Astrocyte (in vitro differentiated cells and primary cell): ENCODE results near the gene RECK. TPM values are rescaled to one million over a fixed set of nuclear protein-coding genes. Genes with fewer than 3 reads are reported as not detected.

Source experiments
- DNase-seq: peaks from one replicate; pipeline ENCODE4 v3.0.0-alpha.2; 2010; ENCODE audit warnings: low read depth
- FAIRE-seq: peaks from 2 replicates; lab custom pipeline; 2011; peaks lifted over from hg19 to GRCh38; lab: Jason Lieb, UNC
- H2AFZ ChIP-seq: 2 replicates; pipeline ENCODE4 v1.6.0; 2012; ENCODE audit warnings: low read depth, low read length, inconsistent platforms
- H3K27ac ChIP-seq: 2 replicates; pipeline ENCODE4 v1.5.1; 2011; ENCODE audit warnings: low read depth, low read length, inconsistent platforms
- H3K27me3 ChIP-seq: 2 replicates; pipeline ENCODE4 v1.6.0; 2011; ENCODE audit warnings: low read length, inconsistent platforms; ENCODE audit not compliant: insufficient read depth
- H3K36me3 ChIP-seq: 2 replicates; pipeline ENCODE4 v1.5.1; 2011; ENCODE audit warnings: low read length, inconsistent platforms; ENCODE audit not compliant: insufficient read depth
- H3K4me1 ChIP-seq: 2 replicates; pipeline ENCODE4 v1.5.1; 2011; ENCODE audit warnings: low read length, inconsistent platforms; ENCODE audit not compliant: insufficient read depth
- H3K4me2 ChIP-seq: 2 replicates; pipeline ENCODE4 v1.6.0; 2012; ENCODE audit warnings: low read length, inconsistent platforms
- H3K4me3 ChIP-seq: 2 replicates; pipeline ENCODE4 v1.5.1; 2011; ENCODE audit warnings: low read depth, mild to moderate bottlenecking, low read length, inconsistent platforms; ENCODE audit not compliant: insufficient read depth
- H3K79me2 ChIP-seq: 2 replicates; pipeline ENCODE4 v1.6.0; 2012; ENCODE audit warnings: mild to moderate bottlenecking, low read length, inconsistent platforms; ENCODE audit not compliant: insufficient read depth
- H3K9ac ChIP-seq: 2 replicates; pipeline ENCODE4 v1.6.0; 2012; ENCODE audit warnings: mild to moderate bottlenecking, low read length, inconsistent platforms
- H3K9me3 ChIP-seq: 2 replicates; pipeline ENCODE4 v1.5.1; 2012; ENCODE audit warnings: low read depth, mild to moderate bottlenecking, low read length, inconsistent platforms; ENCODE audit not compliant: insufficient read depth
- H4K20me1 ChIP-seq: 2 replicates; pipeline ENCODE4 v1.6.0; 2012; ENCODE audit warnings: low read length, inconsistent platforms; ENCODE audit not compliant: insufficient read depth
- H3K27ac Mint-ChIP-seq: one replicate; pipeline ENCODE4 v1.8.0; 2021; ENCODE audit warnings: mild to moderate bottlenecking, mixed read lengths; ENCODE audit not compliant: unreplicated experiment
- H3K27me3 Mint-ChIP-seq: one replicate; pipeline ENCODE4 v1.8.0; 2021; ENCODE audit warnings: low read depth, mixed read lengths; ENCODE audit not compliant: unreplicated experiment
- H3K36me3 Mint-ChIP-seq: one replicate; pipeline ENCODE4 v1.8.0; 2021; ENCODE audit warnings: low read depth, mixed read lengths; ENCODE audit not compliant: unreplicated experiment
- H3K4me1 Mint-ChIP-seq: one replicate; pipeline ENCODE4 v1.8.0; 2021; ENCODE audit warnings: low read depth, mixed read lengths; ENCODE audit not compliant: unreplicated experiment
- H3K4me3 Mint-ChIP-seq: one replicate; pipeline ENCODE4 v1.8.0; 2021; ENCODE audit warnings: mild to moderate bottlenecking, moderate library complexity, mixed read lengths; ENCODE audit not compliant: unreplicated experiment
- H3K9me3 Mint-ChIP-seq: one replicate; pipeline ENCODE4 v1.8.0; 2021; ENCODE audit warnings: mild to moderate bottlenecking, mixed read lengths; ENCODE audit not compliant: unreplicated experiment
- EZH2 ChIP-seq: IDR thresholded peaks from 2 replicates; pipeline ENCODE4 v1.6.1; 2012; ENCODE audit warnings: mild to moderate bottlenecking, low read length, inconsistent platforms; ENCODE audit not compliant: insufficient read depth
- total RNA-seq: library from RNA; stranded (reverse); gene quantifications from 2 replicates; pipeline ENCODE4 v1.2.1, GENCODE V29; 2021
- TF ChIP-seq, protein P1 (sequence below): IDR thresholded peaks from 2 replicates; pipeline ENCODE4 v1.5.1; 2011; ENCODE audit warnings: low read depth, mild to moderate bottlenecking, inconsistent platforms, low read length, moderate library complexity; ENCODE audit not compliant: insufficient read depth

Gene RECK
- total RNA-seq, 1 donor from 2014 or later, result 21.6 TPM

DNA sequence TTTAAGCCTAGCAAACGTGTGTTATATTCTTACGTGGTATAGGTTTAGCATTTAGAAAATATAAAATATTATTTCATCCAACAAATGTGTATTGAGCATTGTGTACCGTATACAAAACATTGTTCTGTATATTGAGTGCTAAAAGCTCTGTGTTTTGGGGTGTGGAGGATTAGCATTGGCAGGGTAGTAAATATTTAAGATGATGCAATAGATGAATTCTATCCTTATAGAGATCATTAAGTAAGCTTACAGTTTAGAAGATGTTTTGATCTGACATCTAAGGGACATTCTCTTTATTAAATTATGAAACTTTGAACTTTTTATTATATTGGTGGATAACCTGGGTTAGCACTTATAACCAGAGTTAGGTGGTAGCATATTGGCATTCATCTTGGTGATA, 51.3 kb downstream of the RECK start:
- no peak overlapping the region for H3K4me2 ChIP-seq
- no peaks in the 10 kb centered on the region for H3K27me3 Mint-ChIP-seq
- peaks cover 11% of the 10 kb centered on the region for H3K4me1 ChIP-seq
- no peak overlapping the region for H3K4me3 ChIP-seq
- H3K27ac Mint-ChIP-seq, result no peak overlapping the region
- H3K27ac ChIP-seq, result no peak overlapping the region
- H3K4me3 Mint-ChIP-seq, result no peak overlapping the region
- H3K9ac ChIP-seq, result no peak overlapping the region
- H3K4me1 Mint-ChIP-seq, result peaks cover 26% of the 10 kb centered on the region
- H3K9me3 Mint-ChIP-seq, result peaks cover 10% of the 10 kb centered on the region
- H4K20me1 ChIP-seq, result no peaks in the 10 kb centered on the region
- peaks cover 20% of the 10 kb centered on the region for H3K36me3 Mint-ChIP-seq
- no peak for FAIRE-seq
- DNase-seq, result no peak
- H3K9me3 ChIP-seq, result no peaks in the 10 kb centered on the region
- H3K27me3 ChIP-seq, result no peaks in the 10 kb centered on the region
- no peaks in the 10 kb centered on the region for H3K36me3 ChIP-seq
- TF ChIP-seq, protein P1, sequence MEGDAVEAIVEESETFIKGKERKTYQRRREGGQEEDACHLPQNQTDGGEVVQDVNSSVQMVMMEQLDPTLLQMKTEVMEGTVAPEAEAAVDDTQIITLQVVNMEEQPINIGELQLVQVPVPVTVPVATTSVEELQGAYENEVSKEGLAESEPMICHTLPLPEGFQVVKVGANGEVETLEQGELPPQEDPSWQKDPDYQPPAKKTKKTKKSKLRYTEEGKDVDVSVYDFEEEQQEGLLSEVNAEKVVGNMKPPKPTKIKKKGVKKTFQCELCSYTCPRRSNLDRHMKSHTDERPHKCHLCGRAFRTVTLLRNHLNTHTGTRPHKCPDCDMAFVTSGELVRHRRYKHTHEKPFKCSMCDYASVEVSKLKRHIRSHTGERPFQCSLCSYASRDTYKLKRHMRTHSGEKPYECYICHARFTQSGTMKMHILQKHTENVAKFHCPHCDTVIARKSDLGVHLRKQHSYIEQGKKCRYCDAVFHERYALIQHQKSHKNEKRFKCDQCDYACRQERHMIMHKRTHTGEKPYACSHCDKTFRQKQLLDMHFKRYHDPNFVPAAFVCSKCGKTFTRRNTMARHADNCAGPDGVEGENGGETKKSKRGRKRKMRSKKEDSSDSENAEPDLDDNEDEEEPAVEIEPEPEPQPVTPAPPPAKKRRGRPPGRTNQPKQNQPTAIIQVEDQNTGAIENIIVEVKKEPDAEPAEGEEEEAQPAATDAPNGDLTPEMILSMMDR, result no peak
- no peak for TF ChIP-seq EZH2
- H3K79me2 ChIP-seq, result no peaks in the 10 kb centered on the region
- H2AFZ ChIP-seq, result no peak overlapping the region

DNA sequence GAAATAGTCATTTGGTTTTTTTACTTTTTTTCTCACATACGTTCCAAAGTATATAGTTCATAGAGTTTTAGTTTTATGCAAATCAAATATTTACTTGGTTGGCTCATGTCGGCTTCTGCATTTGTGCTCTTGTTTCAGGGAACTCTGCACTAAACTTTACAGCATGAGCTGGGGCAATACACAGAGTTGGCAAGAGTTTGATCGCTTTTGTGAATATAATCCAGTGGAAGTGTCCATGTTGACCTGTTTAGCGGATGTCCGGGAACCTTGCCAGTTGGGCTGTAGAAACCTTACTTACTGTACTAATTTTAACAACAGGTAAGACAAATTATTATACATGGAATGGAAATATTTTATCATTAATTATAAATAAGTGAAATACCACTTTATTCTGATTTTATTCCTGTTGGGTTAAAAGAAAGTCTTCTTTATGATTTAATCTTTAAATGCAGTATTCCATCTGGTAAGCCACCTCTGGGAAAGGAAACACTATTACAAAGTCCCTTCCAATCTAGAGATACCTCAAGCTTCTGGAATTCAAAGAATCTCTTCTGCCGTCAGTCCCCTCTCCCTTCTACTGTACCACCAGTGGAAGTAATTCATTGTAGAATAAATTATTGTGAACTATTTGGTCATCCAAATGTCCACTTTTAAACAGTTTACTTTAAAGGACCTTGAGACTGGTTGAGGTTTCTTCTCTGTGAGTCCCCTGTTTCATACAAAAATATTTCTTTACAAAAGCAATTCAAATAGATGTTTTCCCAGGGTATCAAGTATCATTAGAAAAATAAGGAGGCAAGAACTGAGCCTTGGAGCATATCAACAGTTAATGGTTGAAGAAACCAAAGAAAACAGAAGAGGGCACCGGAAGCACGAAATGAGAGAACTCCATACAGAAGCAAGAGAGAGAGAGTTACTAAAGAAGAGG, 54.6 kb downstream of the RECK start:
- Histone ChIP-seq H3K27ac (peak overlapping the region; percentile 89), H3K9me3 (no peaks in the 10 kb centered on the region), H3K4me2 (peak overlapping the region; percentile 67), H3K79me2 (no peaks in the 10 kb centered on the region), H3K4me3 (no peak overlapping the region), H3K27me3 (no peaks in the 10 kb centered on the region), H2AFZ (no peak overlapping the region), H3K4me1 (peaks cover 11% of the 10 kb centered on the region), H3K36me3 (no peaks in the 10 kb centered on the region), H4K20me1 (no peaks in the 10 kb centered on the region), H3K9ac (peak overlapping the region; percentile 69)
- H3K9me3 Mint-ChIP-seq, result peaks cover 10% of the 10 kb centered on the region
- peaks cover 33% of the 10 kb centered on the region for H3K4me1 Mint-ChIP-seq
- no peaks in the 10 kb centered on the region for H3K27me3 Mint-ChIP-seq
- H3K4me3 Mint-ChIP-seq, result no peak overlapping the region
- DNase-seq (peak; percentile 89), FAIRE-seq (peak; percentile 47)
- TF ChIP-seq, protein P1, result no peak
- no peak for TF ChIP-seq EZH2
- H3K27ac Mint-ChIP-seq, result peak overlapping the region; percentile 97
- H3K36me3 Mint-ChIP-seq, result peaks cover 15% of the 10 kb centered on the region

DNA sequence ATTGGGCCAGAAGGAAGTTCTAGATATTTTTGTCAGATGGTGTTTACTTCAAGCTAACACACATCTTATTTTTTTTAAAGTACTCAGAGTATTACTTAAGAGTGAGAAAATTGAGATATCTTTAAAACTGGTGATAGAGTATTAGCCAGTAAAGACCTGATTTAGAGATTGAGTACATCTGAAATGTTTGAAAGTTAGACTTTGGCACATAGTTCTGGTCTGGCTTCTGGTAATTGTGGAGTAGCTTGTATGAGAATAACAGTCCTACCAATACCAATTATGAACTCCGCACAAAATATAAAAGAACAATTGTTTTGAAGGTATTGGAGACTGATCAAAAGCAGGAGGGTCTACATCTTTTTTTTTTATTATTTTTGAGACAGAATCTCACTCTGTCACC, 55.3 kb downstream of the RECK start:
- DNase-seq (no peak), FAIRE-seq (no peak)
- Histone ChIP-seq H3K9ac (peak overlapping the region; percentile 69), H3K4me2 (peak overlapping the region; percentile 67), H3K9me3 (no peaks in the 10 kb centered on the region), H3K4me1 (peaks cover 11% of the 10 kb centered on the region), H3K27me3 (no peaks in the 10 kb centered on the region), H3K4me3 (no peak overlapping the region), H4K20me1 (no peaks in the 10 kb centered on the region), H3K36me3 (no peaks in the 10 kb centered on the region), H3K79me2 (no peaks in the 10 kb centered on the region), H2AFZ (no peak overlapping the region), H3K27ac (peak overlapping the region; percentile 89)
- Mint-ChIP-seq H3K4me1 (peaks cover 33% of the 10 kb centered on the region), H3K36me3 (peaks cover 8% of the 10 kb centered on the region), H3K27ac (peak overlapping the region; percentile 97), H3K27me3 (no peaks in the 10 kb centered on the region), H3K9me3 (peaks cover 4% of the 10 kb centered on the region), H3K4me3 (no peak overlapping the region)
- TF ChIP-seq, protein P1, result no peak
- TF ChIP-seq EZH2, result no peak
